NCI-H524 (cell line): Measurements from ENCODE around the gene MTNR1B.

ENCODE experiments used
- DNase-seq, 2 experiments: peaks; one replicate each; lab custom pipeline; 2025; lab: John Stamatoyannopoulos, UW

MTNR1B gene

DNA sequence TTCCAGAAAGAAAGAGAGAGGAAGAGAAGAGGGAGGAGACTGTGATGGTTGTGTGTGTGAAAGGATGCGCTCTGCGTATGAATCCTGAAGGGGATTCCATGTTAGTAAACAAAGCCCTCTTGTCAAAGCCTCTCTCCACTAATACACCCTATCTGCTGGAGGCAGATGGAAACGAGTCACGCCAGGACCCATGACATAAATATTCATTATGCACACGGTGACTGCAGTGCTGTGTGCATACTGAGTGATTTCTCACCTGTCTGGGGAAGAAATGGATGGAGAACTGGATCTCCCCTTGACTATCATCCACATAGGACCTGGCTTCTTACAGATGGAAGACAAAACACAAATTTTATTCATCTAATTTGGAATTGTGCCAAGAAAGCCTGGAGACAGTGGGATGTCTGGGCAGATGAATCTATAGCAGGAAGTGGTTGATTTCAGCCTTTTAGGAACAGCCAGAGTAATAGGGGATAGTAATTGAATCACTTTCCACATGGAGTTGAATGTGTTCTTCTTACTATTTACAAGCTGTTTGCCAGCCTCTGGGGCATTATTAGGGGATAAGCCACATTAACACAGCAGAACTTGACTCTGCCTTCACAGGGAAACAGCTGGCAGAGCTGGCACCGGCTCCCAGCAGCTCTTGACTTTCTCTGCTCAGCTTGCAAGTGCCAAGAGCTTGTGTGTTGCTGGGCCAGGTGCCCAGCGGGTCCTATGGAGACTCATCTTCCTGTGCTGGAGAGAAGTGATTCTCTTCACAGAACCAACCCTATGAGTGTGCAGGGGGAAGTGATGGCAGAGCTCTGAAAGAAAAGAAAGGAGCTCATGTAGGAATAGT lies 9.0 kb downstream of the MTNR1B start:
- peak; percentile 84 to 94 for DNase-seq

DNA sequence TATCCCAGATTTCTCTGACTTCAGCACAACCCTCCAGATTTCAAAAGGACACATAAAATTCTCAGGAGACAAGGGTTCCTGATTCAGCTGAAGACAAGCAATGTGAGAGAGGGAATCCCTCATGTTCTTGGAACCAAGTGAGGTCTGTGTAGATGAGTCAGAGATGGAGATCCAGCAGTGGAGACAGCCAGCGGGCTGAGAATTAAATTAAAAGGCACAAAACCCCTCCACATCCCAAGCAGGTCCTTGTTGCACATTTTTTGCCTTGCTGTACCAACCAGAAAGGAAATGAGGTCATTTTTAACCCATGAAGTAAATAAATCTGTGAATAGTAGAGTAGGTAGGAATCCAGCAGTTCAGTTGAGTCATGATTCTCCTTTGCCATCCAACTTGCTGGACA lies 9.7 kb downstream of the MTNR1B start:
- no peak for DNase-seq

DNA sequence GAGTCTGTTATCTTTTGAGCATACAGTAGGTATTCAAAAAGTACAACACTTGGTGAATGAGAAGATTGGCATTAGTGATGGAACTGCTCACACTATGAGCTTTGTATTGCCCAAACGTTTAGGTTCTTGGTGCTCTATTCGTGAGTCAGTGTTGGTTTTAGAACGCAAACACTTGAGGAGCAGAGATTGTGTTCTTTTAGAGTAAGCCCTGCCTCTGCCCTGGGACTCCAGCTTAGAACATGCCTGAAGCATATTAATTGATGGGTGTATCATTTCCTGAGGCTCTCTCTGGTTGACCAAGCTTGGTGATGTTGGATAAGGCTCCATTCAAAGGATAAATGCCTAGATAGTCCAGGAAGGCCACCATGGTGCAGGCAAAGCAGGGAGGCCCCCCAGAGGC lies 10.9 kb downstream of the MTNR1B start:
- DNase-seq = no peak

DNA sequence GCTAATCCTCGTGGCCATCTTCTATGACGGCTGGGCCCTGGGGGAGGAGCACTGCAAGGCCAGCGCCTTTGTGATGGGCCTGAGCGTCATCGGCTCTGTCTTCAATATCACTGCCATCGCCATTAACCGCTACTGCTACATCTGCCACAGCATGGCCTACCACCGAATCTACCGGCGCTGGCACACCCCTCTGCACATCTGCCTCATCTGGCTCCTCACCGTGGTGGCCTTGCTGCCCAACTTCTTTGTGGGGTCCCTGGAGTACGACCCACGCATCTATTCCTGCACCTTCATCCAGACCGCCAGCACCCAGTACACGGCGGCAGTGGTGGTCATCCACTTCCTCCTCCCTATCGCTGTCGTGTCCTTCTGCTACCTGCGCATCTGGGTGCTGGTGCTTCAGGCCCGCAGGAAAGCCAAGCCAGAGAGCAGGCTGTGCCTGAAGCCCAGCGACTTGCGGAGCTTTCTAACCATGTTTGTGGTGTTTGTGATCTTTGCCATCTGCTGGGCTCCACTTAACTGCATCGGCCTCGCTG lies 12.1 kb downstream of the MTNR1B start:
- DNase-seq = no peak

DNA sequence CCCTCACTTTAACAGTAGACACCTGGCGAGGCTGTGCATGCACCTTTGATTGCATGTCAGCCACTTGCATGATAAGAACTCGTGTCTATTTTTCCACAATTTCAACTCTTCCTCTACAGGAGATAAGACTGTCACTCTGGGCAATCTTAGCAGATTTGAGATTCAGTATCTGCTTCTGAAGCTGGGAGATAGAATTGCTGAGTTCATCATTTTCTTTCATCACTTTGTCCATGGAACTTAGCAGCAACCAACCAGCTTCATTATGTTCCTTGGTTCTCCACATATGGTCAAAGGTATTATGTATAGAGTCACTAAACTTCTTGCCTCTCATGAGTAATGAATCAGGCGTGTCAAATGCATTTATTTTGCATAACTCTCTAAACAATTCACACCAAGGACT lies 17.1 kb downstream of the MTNR1B start:
- DNase-seq = no peak

DNA sequence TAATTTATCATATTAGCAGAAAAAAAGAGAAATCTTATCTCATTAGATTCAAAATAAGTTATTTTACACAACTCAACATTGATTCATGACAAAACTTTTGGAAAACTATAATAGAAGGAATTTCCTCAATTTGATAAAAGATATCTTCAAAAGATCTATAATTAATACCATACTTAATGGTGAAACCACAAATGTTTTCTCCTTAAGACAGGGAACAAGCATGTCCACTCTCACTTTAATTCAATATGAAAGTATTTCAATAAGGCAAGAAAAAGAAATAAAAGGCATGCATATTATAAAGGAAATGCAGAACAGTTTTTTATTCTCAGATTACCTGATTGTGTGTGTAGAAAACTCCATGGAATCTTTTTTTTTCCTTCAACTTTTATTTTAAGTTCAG lies 23.6 kb downstream of the MTNR1B start:
- DNase-seq = no peak

DNA sequence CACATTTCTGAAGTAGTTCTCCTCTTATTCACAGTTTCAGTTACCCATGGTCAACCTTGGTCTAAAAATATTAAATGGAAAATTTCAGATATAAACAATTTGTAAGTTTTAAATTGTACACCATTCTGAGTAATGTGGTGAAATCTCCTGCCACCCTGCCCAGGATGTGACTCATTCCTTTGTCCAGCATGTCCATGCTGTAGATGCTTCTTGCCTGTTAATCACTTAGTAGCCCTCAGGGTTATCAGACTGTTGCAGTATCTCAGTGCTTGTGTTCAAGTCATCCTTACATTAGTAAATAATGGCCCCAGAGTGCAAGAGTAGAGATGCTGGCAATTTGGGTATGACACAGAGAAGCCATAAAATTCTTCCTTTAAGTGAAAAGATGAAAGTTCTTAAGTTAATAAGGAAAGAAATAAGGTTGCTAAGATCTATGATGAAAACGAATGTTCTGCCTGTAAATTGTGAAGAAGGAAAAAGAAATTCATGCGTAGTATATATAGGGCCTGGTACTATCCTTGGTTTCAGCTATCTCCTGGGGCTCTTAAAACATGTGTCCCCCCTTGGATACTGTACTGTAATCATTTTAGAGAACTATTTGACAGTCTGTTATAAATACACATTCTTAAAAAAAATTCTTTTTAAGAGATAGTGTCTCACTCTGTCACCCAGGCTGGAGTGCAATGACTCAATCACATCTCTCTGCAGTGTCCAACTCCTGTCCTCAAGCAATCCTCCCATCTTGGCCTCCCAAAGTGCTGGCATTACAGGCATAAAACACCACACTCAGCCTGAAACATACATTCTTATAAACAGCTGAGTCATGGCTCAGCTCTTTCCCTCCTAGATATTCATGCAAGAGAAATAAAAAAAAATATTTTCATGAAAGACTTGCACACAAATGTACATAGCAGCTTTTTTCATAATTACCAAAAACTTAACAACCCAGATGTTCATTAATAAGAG lies 31.3 kb downstream of the MTNR1B start:
- DNase-seq = no peak

DNA sequence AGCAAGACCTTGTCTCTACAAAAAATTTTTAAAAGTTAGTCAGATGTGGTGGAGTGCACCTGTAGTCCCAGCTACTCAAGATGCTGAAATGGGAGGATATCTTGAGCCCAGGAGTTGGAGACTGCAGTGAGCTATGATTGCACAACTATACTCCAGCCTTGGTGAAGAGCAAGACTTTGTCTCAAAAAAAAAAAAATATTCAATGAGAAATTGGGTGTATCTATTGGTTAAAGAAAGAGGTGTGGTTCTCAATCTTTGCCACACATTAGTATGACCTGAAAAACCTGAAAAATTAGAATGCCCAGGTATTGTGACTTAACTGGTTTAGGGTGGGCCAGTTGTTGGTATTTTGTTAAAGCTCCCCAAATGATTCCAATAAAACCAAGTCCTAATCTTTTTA lies 32.4 kb downstream of the MTNR1B start:
- DNase-seq = no peak

DNA sequence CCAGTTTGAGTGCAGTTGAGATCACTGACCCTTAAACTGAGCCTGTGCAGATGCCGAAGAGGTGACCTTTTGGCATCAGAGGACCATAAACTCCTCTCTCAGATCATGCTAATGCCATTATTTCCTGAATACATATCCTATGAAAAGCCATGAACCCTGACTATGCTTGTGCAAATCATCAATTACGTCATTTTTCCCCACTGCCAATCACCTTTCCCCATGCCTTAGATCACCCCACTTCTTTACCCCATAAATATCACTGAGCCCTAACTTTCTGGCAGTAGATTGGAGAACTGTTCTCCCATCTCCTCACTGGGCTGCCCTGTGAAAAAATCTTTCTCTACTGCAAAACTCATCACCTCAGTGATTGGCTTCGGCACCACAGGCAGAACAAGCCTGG lies 32.9 kb downstream of the MTNR1B start:
- no peak for DNase-seq

DNA sequence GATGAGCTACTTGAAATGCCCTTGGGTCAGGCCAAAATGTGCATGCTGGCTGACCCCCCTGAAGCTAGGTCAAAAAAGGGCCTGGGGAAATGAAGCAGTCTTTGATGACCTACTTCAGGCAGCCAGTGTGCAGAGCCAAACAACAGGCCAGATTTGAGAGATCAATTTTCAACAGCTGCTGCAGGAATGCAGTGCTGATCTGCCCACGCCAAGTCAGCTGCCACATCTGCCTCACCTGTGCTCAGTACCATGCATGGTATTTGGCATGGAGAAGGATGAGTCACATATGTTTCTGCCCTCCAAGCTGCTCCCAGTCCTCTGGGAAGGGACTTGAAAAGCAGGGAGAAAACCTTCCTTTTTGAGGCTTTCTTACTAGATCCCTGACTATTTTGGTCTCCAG lies 35.8 kb downstream of the MTNR1B start:
- DNase-seq = peak in 1 of 2 experiments; percentile 19

DNA sequence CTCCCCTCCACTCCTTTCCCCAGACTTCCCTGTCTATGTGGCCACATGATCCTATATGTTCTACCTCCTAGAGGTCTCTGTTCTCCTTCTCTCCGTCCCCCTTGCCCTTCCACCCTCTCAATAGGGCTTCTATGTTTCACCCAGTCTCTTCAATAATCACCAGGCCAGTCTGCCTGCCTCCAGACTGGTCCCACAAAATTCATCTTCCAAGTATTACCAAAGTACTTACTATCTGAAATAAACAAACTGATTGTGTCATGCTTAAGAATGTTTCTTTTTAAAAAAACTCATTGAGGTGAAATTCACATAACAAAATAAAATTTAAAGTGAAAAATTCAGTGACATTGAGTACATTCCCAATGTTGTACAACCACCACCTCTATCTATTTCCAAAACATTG lies 44.2 kb downstream of the MTNR1B start:
- DNase-seq = no peak

DNA sequence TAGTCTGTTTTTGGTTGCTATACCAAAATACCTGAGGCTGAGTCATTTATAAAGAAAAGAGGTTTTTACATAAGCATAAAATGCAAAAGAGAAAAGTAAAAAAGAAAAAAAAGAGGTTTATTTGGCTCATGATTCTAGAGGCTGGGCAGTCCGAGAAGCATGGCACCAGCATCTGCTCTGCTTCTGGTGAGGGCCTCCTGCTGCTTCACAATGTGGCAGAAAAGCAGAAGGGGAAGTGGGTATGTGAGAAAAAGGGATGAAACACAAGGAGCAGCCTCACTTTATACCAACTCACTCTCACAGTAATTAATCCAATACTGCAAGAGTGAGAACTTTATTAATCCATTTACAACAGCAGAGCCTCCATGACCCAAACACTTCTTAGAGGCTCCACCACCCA lies 47.1 kb downstream of the MTNR1B start:
- no peak for DNase-seq

DNA sequence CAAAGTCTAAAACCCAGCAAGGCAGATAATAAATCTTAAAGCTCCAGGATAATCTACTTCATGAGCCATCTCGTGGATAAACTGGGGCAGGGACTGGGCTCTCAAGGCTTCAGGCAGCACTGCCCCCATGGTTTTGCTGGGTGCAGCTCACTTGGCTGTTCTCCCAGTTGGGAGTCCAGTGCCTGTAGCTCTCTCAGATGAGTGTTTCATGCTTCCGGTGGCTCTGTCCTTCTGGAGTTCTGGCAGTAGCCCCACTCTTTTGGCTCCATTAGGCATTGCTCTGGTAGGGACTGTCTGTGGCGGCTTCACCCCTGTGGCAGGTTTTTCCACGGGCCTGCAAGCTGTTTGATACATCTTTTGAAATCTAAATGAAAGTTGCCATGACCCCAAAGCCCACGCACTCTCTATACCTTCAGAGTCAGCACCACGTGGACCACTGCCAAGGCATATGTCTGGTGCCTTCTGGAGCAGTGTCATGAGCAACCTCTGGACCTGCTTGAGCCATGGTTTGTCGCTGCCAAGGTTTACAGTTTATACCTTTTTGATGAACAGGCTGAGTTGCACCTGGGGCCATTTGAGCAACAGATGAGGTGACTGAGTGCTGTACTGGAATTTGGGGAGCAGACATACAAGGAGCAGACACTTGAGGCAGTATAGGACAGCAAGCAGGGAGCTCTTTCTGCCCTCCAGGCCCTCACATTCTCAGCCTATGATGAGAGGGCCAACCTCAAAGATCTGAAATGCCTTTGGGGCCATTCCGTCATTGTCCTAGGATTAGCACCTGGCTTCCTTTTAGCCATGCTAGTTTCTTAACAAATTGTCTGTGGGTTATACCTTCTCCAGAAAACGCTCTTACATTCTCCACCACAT lies 48.6 kb downstream of the MTNR1B start:
- no peak for DNase-seq

DNA sequence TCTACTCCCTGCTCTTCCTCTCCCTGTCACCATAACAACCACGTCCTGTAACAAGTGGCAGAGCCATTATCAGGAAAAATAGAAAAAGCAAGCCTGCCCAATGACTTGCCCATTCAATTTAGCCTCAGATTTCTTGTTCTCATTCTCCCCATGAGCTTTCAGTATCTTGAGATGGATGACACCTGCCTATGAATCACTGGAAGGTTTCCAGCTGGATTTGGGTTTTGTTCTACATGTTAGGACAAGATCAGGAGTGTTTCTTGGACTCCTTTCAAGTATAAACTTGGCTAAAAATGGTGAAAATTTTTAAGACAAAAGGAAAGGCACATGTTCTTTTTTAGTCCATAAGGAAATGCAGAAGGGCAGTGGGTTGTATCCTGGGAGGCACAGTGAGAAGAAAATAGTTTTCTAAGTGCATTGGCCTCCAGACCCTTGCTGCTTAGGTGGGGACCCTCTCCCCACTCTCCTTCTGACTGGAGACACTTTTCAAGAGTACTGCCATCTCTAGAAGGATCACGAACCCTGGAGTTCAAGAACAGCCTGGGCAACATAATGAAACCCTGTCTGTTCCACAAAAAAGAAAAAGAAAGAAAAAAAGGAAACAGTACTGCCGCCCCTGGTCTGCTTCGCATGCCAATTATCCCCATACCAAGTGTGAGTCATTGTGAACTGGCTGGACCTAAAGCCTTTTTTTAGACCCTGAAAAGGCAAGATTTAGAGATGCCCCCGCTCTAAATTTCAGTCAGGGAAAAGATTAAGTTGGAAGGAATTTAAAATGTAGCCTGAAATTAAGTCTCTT lies 51.0 kb downstream of the MTNR1B start:
- no peak for DNase-seq

DNA sequence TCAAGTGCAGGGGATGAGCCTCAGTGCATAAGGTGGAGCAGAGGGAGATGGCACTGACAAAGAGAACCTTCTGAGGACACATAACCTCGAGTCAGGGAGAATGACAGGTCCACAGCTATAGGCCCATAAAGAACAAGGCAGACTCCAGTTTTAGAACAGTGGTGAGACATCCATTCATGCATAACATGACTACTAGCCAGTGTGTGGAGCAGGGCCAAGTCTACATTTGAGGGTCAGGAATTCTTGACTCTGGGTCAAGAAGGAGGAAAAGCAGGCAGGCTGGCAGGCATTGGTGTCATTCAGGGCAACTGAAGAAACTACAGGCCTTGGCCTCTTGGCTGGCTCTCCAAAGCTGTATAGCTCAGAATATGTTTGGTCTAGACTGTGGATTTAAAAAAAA lies 54.9 kb downstream of the MTNR1B start:
- DNase-seq = no peak

DNA sequence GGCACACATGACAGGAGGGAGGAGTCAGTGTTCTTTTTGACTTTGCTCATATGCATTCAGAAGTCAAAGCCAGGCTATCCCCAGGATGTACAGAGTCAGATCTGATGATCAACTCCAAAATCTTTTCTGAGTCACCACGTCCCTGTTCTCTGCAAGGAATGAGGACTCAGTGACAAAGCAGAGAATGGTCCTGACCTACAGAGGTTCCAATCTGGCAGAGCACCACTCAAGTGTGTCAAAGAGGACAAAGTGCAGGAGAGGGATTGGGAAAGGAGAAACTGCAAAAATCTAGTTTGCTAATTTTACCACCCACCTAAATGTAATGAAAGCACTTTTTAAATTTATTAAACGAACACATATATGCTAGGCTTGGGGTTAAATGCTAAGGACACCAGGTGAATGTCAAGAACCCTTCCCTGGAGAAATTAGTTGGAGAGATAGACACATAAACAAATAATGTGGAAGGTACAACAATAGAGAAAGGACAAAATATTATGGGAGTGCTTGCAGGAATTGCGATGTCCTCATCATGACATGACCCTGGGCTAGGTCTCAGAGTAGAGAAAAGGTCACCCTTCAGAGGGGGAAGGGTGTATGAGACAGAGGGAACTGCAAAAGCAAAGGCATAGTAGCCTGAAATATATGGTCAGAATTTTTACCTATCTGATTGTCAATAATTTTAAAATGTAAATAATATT lies 56.3 kb downstream of the MTNR1B start:
- no peak for DNase-seq

DNA sequence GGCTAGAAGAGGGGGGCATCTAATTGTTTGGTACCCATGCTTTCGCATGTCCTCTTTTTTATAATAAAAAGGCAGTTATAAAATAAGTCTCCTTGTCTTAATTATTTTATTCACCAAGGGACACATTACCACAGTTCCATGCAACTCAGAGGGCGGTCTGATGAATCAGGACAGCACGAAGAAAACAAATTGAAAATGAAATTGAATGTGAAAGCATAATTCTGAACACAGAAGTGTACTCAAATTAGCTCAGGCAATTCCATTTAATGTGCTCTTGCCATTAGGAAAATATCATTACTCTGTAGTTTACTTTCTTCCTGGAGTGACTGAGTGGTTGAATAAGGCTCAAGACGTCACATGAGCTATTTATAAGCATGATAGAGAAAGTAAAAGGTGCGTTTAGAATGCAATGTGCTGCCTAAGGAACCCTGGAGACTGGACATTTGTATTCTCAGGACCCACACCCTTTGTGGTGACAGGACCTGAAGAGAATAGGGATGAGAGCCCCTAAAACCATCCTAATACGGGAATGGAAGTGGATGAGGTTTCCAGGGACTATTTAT lies 59.6 kb downstream of the MTNR1B start:
- DNase-seq = no peak

DNA sequence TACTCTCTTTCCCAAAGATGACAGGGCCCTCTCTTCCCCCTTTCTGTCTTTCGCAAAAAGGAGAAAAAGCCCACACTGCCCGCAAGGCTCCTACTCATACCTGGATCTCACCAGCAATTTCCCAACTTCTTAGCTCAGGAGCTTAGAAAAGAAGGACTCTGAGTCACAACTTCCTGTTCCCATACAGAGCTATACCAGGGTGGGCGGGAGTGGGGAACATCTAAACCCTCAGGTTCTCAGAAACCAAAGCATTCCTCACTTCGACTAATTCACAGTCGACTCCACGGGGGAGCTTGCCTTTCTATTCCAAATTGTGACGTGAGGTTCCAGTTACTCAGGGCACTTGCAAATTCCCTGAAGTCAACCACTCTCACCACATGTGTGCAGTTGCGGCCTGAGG lies 61.9 kb downstream of the MTNR1B start:
- DNase-seq = no peak
